Esophagus squamous epithelium (tissue), 5 donors: ENCODE results near the gene F3. TPM values are rescaled to one million over a fixed set of nuclear protein-coding genes. Genes with fewer than 3 reads are reported as not detected.

Experiments
- DNase-seq: peaks from one replicate; lab custom pipeline; 2025; lab: John Stamatoyannopoulos, UW
- H3K27ac ChIP-seq, 4 donors: fragments of 200-600 bp; sonication (generic); one replicate each; pipeline ENCODE4 v1.5.1; 2016 to 2019; ENCODE audit warnings: mild to moderate bottlenecking in 1 of 4
- H3K27me3 ChIP-seq, 4 donors: fragments of 200-600 bp; sonication (generic); 1 replicate in 3 of 4; 2 replicates in 1 of 4; pipeline versions ENCODE4 v1.5.1 to v1.6.0; 2017 to 2021; ENCODE audit warnings: antibody characterized with exemption in 1 of 4
- H3K36me3 ChIP-seq, 3 donors: fragments of 200-600 bp; sonication (generic); one replicate each; pipeline ENCODE4 v1.5.1; 2016 to 2019
- H3K4me1 ChIP-seq, 3 donors: fragments of 200-600 bp; sonication (generic); one replicate each; pipeline ENCODE4 v1.5.1; 2017 to 2019
- H3K4me3 ChIP-seq, 4 donors: fragments of 200-600 bp; sonication (generic); 1 replicate in 3 of 4; 2 replicates in 1 of 4; pipeline ENCODE4 v1.5.1; 2016 to 2019; ENCODE audit warnings: mild to moderate bottlenecking in 2 of 4, moderate library complexity in 1 of 4
- H3K9me3 ChIP-seq, 3 donors: fragments of 200-600 bp; sonication (generic); one replicate each; pipeline ENCODE4 v1.5.1; 2016 to 2019
- POLR2A ChIP-seq, 4 donors: fragments of 450-650 bp; IDR thresholded peaks; one replicate each; pipeline ENCODE4 v1.6.1; 2017; ENCODE audit warnings: antibody characterized with exemption in 4 of 4, mild to moderate bottlenecking in 4 of 4, moderate library complexity in 3 of 4
- WGBS, 2 donors: methylation state at CpG; one replicate each; pipeline ENCODE4 v1.1.5; 2018; 5-methylcytosine and 5-hydroxymethylcytosine counted together
- intact Hi-C: fragments of 100-400 bp; cut with DNase I; formaldehyde crosslinking; loops from one replicate; pipeline ENCODE4 v1.15.0; 2022
- total RNA-seq, 4 donors: library from RNA; depleted of rRNA; stranded (reverse); fragments of >200 nt; gene quantifications; one replicate each; pipeline ENCODE4 v1.1.0, GENCODE V29; 2016
- TF ChIP-seq, protein P1 (sequence below), 6 experiments: fragments of 450-650 bp in 4 of 6; fragments of 200-600 bp in 2 of 6; sonication (generic) in 2 of 6; IDR thresholded peaks; one replicate each; pipeline ENCODE4 v1.5.1; 2016 to 2019; ENCODE audit warnings: antibody characterized with exemption in 6 of 6, mild to moderate bottlenecking in 4 of 6, moderate library complexity in 4 of 6
- donor health status: DM: yes; HTN: yes; CAD: no.

F3 gene
- total RNA-seq, 4 donors from 2014 or later, result 38.9 to 144 (median 59.5) TPM

GRCh38 chr1:94532077-94532476, 9.5 kb downstream of the F3 start:
- Histone ChIP-seq H3K27ac (peak overlapping the region in 1 of 4 donors; percentile 10), H3K4me3 (no peak overlapping the region), H3K9me3 (no peaks in the 10 kb centered on the region), H3K36me3 (peaks cover 0 to 79% (median 10%) of the 10 kb centered on the region in 3 donors), H3K4me1 (peaks cover 0 to 14% (median 5%) of the 10 kb centered on the region in 3 donors), H3K27me3 (peaks cover 0 to 14% (median 0%) of the 10 kb centered on the region in 4 donors)
- intact Hi-C loops, result no loop called here
- TF ChIP-seq, protein P1, sequence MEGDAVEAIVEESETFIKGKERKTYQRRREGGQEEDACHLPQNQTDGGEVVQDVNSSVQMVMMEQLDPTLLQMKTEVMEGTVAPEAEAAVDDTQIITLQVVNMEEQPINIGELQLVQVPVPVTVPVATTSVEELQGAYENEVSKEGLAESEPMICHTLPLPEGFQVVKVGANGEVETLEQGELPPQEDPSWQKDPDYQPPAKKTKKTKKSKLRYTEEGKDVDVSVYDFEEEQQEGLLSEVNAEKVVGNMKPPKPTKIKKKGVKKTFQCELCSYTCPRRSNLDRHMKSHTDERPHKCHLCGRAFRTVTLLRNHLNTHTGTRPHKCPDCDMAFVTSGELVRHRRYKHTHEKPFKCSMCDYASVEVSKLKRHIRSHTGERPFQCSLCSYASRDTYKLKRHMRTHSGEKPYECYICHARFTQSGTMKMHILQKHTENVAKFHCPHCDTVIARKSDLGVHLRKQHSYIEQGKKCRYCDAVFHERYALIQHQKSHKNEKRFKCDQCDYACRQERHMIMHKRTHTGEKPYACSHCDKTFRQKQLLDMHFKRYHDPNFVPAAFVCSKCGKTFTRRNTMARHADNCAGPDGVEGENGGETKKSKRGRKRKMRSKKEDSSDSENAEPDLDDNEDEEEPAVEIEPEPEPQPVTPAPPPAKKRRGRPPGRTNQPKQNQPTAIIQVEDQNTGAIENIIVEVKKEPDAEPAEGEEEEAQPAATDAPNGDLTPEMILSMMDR (IDR thresholded peaks at IDR 0.05), result peak in 1 of 6 experiments; percentile 11
- no peak for TF ChIP-seq POLR2A (IDR thresholded peaks at IDR 0.05)
- 55 to 63% methylated on average over 3 of the region's 3 CpGs for WGBS, 2 donors
- DNase-seq, result no peak

GRCh38 chr1:94531664-94532063, 9.9 kb downstream of the F3 start:
- H3K36me3 ChIP-seq, result peaks cover 0 to 79% (median 10%) of the 10 kb centered on the region in 3 donors
- no peak overlapping the region for H3K4me3 ChIP-seq
- H3K27ac ChIP-seq, result no peak overlapping the region
- TF ChIP-seq, protein P1 (IDR thresholded peaks at IDR 0.05), result no peak
- H3K27me3 ChIP-seq, result peaks cover 0 to 14% (median 0%) of the 10 kb centered on the region in 4 donors
- no peak for DNase-seq
- 81 to 82% methylated on average over 6 of the region's 6 CpGs for WGBS, 2 donors
- H3K4me1 ChIP-seq, result peaks cover 0 to 14% (median 5%) of the 10 kb centered on the region in 3 donors
- intact Hi-C loops, result no loop called here
- H3K9me3 ChIP-seq, result no peaks in the 10 kb centered on the region

DNA sequence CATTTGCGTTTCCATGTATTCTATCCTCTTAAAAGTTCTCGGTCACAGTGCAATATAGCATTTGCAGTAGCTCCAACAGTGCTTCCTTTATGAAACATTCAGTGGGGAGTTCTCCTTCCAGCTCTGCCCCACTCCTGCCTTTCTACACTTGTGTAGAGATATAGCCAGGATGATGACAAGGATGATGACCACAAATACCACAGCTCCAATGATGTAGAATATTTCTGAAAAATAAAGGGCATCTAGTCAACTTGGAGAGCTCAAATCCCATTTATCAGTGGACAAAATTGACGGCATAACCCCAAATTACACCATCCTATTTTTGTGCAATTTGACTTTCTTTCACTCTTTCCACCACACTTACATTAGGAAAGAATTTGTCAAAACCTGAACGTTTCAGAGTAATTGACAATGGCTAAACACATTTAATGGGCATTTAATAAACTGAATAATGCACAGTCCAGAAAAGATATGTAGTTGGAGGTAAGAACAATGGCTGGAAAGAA, 11.1 kb downstream of the F3 start:
- no peak overlapping the region for H3K4me3 ChIP-seq
- H3K36me3 ChIP-seq, result peaks cover 0 to 66% (median 9%) of the 10 kb centered on the region in 3 donors
- intact Hi-C loops, result no loop called here
- no peaks in the 10 kb centered on the region for H3K9me3 ChIP-seq
- no peak for DNase-seq
- no peak overlapping the region for H3K27ac ChIP-seq
- H3K27me3 ChIP-seq, result peaks cover 0 to 2% (median 0%) of the 10 kb centered on the region in 4 donors
- TF ChIP-seq, protein P1 (IDR thresholded peaks at IDR 0.05), result no peak
- TF ChIP-seq POLR2A (IDR thresholded peaks at IDR 0.05), result no peak
- H3K4me1 ChIP-seq, result peaks cover 0 to 14% (median 5%) of the 10 kb centered on the region in 3 donors
- WGBS, 2 donors, result 74 to 80% methylated on average over 4 of the region's 4 CpGs

DNA sequence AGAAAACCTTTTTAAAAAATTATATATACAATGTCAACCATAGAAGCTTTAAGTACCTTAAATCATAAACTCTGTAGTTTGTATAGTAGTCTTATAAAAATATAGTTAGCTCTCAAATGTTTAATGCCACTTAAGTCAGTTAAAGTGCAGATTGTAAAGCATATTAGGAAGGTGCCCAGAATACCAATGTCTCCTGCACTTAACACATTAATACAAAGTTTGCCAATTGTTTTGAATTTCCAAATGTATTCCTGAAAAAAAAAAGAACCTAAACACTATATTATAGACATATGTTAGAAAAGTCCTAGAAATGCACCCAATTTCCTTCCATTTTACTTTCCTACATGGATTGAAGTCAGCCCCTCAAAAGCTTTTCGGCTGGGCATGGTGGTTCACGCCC, 12.1 kb downstream of the F3 start:
- Histone ChIP-seq H3K27ac (no peak overlapping the region), H3K9me3 (no peaks in the 10 kb centered on the region), H3K36me3 (peaks cover 0 to 56% (median 0%) of the 10 kb centered on the region in 3 donors), H3K4me3 (no peak overlapping the region), H3K4me1 (peaks cover 0 to 14% (median 5%) of the 10 kb centered on the region in 3 donors), H3K27me3 (no peaks in the 10 kb centered on the region)
- intact Hi-C loops, result no loop called here
- no peak for TF ChIP-seq POLR2A (IDR thresholded peaks at IDR 0.05)
- TF ChIP-seq, protein P1 (IDR thresholded peaks at IDR 0.05), result no peak
- DNase-seq, result no peak
- WGBS, 2 donors, result 100% methylated on average over 1 to 2 of the region's 2 CpGs

- Histone ChIP-seq H3K27me3 (no peaks in the 10 kb centered on the region), H3K4me3 (no peak overlapping the region), H3K27ac (no peak overlapping the region), H3K36me3 (peaks cover 0 to 51% (median 0%) of the 10 kb centered on the region in 3 donors), H3K9me3 (no peaks in the 10 kb centered on the region), H3K4me1 (peaks cover 0 to 14% (median 5%) of the 10 kb centered on the region in 3 donors)
- TF ChIP-seq, protein P1 (IDR thresholded peaks at IDR 0.05), result no peak
- TF ChIP-seq POLR2A (IDR thresholded peaks at IDR 0.05), result no peak
- WGBS, 2 donors, result 90 to 91% methylated on average over 5 of the region's 5 CpGs
- no peak for DNase-seq
- intact Hi-C loops, result no loop called here
Measured at GRCh38 chr1:94528826-94529225, 12.7 kb downstream of the F3 start.
